Measurements from ENCODE around the gene SLC7A10. TPM values are rescaled to one million over a fixed set of nuclear protein-coding genes. Genes with fewer than 3 reads are reported as not detected.
A peak's percentile ranks its signal among the peaks of the same experiment; 100 is the strongest.

The SLC7A10 gene
- total RNA-seq, 1 donor from 2014 or later: not detected

DNA sequence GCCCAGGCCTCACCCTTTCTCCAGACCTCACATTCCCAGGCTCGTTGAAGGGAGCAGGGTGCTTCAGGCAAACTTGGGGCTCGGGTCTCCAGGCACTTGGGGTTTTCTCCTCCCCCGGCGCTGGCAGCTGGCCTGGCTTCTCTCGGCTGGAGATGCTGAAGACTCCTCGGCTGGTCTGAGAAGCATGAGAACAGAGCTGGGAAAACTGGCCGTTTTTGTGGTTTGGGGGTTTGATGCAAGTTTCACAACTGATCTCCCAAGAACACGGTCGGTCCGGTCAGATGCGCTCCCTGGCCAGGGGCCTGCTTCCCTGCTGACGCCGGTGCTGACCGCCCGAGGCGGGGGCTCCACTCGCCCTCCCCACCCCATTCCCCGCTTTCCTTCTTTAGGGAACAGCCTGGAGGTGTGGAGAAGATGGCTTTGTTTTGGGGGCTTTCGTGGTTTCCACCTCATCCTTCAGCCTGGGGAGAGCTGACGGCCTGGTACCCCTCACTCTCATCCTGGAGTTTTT is 41.4 kb upstream of the SLC7A10 start:
- H3K27ac ChIP-seq (replicated peaks): no peak overlapping the region
- no peak for DNase-seq
- intact Hi-C loops (cut with micrococcal nuclease): no loop called here
- H3K36me3 ChIP-seq: no peaks in the 10 kb centered on the region
- TF ChIP-seq, protein P1, sequence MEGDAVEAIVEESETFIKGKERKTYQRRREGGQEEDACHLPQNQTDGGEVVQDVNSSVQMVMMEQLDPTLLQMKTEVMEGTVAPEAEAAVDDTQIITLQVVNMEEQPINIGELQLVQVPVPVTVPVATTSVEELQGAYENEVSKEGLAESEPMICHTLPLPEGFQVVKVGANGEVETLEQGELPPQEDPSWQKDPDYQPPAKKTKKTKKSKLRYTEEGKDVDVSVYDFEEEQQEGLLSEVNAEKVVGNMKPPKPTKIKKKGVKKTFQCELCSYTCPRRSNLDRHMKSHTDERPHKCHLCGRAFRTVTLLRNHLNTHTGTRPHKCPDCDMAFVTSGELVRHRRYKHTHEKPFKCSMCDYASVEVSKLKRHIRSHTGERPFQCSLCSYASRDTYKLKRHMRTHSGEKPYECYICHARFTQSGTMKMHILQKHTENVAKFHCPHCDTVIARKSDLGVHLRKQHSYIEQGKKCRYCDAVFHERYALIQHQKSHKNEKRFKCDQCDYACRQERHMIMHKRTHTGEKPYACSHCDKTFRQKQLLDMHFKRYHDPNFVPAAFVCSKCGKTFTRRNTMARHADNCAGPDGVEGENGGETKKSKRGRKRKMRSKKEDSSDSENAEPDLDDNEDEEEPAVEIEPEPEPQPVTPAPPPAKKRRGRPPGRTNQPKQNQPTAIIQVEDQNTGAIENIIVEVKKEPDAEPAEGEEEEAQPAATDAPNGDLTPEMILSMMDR (IDR thresholded peaks at IDR 0.05; ENCODE audit: borderline replicate concordance): no peak
- no peak overlapping the region for H3K4me3 ChIP-seq
- peaks cover 53% of the 10 kb centered on the region for H3K27me3 ChIP-seq (ENCODE audit: low read depth)
- no peaks in the 10 kb centered on the region for H3K4me1 ChIP-seq
- no peaks in the 10 kb centered on the region for H3K9me3 ChIP-seq (replicated peaks)

DNA sequence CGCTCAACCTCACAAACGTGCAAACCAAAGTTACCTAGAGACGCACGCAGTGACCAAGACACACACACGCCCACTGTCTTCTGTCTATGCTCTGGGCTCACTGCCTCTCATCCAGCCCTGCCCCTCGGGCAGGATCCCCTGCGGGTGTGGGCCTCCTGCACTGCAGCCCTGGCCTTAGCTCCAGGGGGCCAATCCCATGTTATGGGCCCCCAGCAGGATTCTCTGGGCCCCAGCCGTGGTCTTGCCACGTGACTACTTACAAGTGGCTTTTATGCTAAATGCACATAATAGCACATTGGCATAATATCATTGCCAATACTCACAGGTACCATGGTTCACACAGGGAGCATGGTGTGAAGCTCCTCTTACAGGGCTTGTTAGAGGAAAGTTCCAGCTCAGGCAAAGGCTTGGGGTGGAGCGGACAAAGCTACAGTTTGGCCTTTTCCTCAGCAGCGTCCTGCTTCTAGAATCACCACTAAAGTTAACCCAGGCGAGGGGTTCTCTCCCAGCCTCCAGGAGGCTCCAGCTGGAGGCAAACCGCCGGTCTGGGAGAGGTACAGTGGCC is 39.3 kb upstream of the SLC7A10 start:
- no peak for DNase-seq
- intact Hi-C loops (cut with micrococcal nuclease): no loop called here
- Histone ChIP-seq H3K36me3 (no peaks in the 10 kb centered on the region), H3K4me3 (no peak overlapping the region), H3K4me1 (no peaks in the 10 kb centered on the region), H3K27ac (replicated peaks) (no peak overlapping the region), H3K9me3 (replicated peaks) (no peaks in the 10 kb centered on the region), H3K27me3 (ENCODE audit: low read depth) (peaks cover 65% of the 10 kb centered on the region)
- TF ChIP-seq, protein P1 (IDR thresholded peaks at IDR 0.05; ENCODE audit: borderline replicate concordance): no peak

DNA sequence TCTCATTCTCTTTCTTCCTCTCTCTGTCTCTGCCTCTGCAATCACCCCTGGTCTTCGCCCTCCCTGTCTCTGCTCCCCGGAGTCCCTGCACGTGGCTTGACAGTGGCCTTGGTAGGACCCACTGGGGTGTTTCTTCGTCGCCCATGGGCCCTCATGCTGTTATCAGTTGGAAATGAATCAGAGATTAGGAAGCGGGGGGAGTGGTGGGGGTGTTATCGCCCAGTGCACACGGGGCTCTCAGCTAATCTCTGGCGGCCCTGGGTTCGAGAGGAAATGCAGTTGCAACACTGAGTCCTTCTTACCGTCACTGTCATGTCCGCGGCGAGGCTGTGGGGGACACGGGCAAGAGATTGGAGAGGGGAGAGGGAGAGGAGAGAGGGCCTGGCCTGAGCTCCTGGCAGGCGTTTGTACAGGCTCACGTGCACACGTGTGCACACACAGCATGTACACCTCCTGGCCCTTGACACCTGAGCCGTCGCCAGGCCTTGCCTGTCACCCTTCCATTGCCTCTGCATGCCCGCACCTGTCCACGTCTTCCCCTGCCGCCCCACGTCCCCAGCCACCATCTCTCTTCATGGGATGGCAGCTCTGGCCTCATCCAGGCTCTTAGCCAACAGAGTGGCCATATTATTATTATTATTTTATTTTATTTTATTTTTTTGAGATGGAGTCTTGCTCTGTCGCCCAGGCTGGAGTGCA is 37.8 kb upstream of the SLC7A10 start:
- Histone ChIP-seq H3K36me3 (no peaks in the 10 kb centered on the region), H3K27me3 (ENCODE audit: low read depth) (peaks cover 58% of the 10 kb centered on the region), H3K27ac (replicated peaks) (no peak overlapping the region), H3K4me1 (no peaks in the 10 kb centered on the region), H3K4me3 (no peak overlapping the region), H3K9me3 (replicated peaks) (peaks cover 4% of the 10 kb centered on the region)
- intact Hi-C loops (cut with micrococcal nuclease): no loop called here
- DNase-seq: no peak
- TF ChIP-seq, protein P1 (IDR thresholded peaks at IDR 0.05; ENCODE audit: borderline replicate concordance): no peak

DNA sequence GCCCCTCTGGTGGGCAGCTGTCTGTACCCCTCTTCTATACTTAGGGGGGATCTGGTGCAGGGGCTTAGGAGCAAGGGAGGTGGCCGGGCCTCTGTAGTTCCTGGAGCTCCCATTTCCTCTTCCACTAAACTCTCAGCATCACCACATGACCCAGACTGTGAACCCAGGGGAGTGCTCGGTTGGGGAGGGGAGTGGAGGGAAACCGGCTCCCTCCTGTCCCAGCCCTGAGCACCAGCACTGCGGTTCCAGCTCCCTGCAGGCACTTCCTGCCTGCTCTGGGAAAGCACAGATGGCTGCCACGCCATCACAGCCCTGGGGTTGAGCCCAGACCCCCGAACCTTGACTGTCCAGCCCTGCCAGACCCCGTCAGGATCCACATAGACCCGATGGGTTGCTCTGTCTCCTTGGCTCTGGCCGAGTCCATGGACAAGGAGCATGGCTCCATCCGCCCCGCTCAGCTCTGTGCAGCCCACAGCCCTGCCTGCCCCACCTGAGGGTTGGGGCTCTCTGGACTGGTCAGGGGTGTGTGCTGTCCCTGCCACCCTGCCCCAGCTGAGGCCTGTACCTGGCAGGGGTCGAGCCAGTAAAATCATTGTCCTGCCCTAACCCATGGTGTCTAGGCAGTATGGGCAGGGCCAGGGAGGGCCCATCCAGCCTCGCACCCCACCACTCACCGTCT is 36.0 kb upstream of the SLC7A10 start:
- intact Hi-C loops (cut with micrococcal nuclease): no loop called here
- Histone ChIP-seq H3K4me1 (no peaks in the 10 kb centered on the region), H3K27me3 (ENCODE audit: low read depth) (peaks cover 40% of the 10 kb centered on the region), H3K9me3 (replicated peaks) (peaks cover 18% of the 10 kb centered on the region), H3K27ac (replicated peaks) (peak overlapping the region; percentile 27), H3K36me3 (no peaks in the 10 kb centered on the region), H3K4me3 (no peak overlapping the region)
- DNase-seq: no peak
- TF ChIP-seq, protein P1 (IDR thresholded peaks at IDR 0.05; ENCODE audit: borderline replicate concordance): no peak

DNA sequence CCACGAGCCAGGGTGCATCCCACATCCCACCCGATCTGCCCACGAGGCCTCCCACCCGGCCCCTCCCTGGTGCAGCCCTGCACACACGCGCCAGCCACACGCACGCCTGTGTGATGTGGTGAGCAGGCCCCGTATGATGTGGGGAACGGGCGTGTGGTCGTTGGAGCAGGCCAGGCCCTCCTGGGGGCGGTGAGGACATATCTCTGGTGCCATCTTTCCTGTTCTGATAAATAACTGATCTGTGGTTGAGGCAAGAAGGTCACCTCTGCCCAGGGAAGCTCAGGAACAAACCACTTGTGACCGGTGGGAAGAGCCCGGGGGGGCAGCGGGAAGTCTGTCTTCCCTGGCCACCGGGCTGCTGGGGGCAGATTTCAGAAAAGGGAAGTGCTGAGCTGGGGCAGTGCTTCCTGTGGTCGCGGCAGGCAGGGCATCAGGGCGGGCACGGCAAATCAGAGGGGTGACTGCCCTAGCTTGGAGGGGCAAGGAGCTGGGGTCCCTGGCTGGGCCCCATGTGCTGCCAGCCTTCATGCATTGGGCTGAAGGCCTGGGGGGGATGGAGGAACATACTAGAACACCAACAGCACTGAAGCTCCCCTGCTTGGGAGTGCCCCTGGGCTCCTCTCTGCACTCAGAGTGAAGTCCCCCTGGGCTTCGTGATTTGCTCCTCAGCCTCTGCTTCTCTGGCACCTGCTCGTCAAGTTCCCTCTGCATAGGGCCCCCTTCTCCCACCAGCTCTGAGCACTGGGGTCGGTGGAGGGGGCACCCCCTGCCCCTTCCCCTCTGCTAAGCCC is 35.2 kb upstream of the SLC7A10 start:
- peak; percentile 57 for DNase-seq
- TF ChIP-seq, protein P1 (IDR thresholded peaks at IDR 0.05; ENCODE audit: borderline replicate concordance): no peak
- Histone ChIP-seq H3K9me3 (replicated peaks) (peaks cover 18% of the 10 kb centered on the region), H3K27ac (replicated peaks) (peak overlapping the region; percentile 27), H3K4me3 (no peak overlapping the region), H3K4me1 (no peaks in the 10 kb centered on the region), H3K36me3 (no peaks in the 10 kb centered on the region), H3K27me3 (ENCODE audit: low read depth) (peaks cover 34% of the 10 kb centered on the region)
- intact Hi-C loops (cut with micrococcal nuclease): no loop called here
